ENCODE data around the gene AMD1.
"Not testable (repeated sequence)": the region's sequence is repeated elsewhere in the genome, so short reads cannot be mapped to it uniquely, and the experiment has no call there.

AMD1 gene

DNA sequence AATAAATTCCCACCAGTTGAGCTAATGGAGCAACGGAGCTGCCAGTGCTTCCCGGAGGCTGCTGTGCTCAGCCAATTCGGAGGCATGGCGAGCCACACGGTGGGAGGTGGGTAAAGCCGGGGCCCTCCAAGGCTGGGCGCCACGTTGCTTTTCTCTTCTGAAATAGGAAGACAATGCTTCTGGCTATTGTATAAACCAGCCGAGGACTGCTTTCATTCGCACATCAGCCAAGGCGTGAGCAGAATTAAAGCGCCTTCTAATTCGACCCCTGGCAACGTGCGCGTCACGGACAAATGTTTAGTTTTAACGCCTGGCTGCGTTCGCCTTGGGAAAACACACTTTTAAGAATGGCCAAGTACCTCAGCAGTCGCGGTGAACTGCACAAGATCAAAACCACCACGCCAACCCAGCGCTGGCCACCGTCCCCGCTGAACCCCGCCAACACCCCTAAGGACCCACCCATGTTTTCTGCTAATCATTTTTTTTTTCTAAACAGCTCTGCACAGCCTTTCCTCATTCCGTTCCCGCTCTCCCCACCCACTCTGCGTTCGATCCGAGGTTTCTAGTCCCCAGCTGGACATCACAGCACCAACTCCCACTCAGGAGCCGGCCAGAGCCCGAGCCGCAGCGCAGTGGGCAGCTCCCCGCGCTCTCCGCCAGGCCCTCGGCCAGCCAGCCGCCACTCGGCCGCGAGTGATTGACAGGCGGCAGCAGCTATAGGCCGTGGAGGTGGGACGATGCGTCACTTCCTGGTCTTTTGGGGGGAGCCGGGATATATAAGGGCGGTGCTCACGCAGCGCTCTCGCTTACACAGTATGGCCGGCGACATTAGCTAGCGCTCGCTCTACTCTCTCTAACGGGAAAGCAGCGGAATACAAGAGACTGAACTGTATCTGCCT lies at the start of gene AMD1:
AMD1 (plus strand) TSS at position 805 of the 899 bp plus-strand sequence. CDS start 321 bp downstream, outside the sequence.
- TF ChIP-seq, protein P1, sequence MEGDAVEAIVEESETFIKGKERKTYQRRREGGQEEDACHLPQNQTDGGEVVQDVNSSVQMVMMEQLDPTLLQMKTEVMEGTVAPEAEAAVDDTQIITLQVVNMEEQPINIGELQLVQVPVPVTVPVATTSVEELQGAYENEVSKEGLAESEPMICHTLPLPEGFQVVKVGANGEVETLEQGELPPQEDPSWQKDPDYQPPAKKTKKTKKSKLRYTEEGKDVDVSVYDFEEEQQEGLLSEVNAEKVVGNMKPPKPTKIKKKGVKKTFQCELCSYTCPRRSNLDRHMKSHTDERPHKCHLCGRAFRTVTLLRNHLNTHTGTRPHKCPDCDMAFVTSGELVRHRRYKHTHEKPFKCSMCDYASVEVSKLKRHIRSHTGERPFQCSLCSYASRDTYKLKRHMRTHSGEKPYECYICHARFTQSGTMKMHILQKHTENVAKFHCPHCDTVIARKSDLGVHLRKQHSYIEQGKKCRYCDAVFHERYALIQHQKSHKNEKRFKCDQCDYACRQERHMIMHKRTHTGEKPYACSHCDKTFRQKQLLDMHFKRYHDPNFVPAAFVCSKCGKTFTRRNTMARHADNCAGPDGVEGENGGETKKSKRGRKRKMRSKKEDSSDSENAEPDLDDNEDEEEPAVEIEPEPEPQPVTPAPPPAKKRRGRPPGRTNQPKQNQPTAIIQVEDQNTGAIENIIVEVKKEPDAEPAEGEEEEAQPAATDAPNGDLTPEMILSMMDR (IDR thresholded peaks at IDR 0.05; ENCODE audit: insufficient read depth, low read length, poor library complexity, severe bottlenecking) = no peak
- Histone ChIP-seq H3K4me3 (replicated peaks; ENCODE audit: low read depth, low read length) (peak within 1 kb of the TSS; percentile 76), H3K27me3 (replicated peaks; ENCODE audit: control insufficient read depth, insufficient read depth, low read length) (no peaks in the 10 kb centered on the region), H3K36me3 (ENCODE audit: control insufficient read depth, insufficient read depth, low read length) (no peaks in the 10 kb centered on the region)
- peak; percentile 93 for DNase-seq (ENCODE audit: extremely low read depth, insufficient read length)

DNA sequence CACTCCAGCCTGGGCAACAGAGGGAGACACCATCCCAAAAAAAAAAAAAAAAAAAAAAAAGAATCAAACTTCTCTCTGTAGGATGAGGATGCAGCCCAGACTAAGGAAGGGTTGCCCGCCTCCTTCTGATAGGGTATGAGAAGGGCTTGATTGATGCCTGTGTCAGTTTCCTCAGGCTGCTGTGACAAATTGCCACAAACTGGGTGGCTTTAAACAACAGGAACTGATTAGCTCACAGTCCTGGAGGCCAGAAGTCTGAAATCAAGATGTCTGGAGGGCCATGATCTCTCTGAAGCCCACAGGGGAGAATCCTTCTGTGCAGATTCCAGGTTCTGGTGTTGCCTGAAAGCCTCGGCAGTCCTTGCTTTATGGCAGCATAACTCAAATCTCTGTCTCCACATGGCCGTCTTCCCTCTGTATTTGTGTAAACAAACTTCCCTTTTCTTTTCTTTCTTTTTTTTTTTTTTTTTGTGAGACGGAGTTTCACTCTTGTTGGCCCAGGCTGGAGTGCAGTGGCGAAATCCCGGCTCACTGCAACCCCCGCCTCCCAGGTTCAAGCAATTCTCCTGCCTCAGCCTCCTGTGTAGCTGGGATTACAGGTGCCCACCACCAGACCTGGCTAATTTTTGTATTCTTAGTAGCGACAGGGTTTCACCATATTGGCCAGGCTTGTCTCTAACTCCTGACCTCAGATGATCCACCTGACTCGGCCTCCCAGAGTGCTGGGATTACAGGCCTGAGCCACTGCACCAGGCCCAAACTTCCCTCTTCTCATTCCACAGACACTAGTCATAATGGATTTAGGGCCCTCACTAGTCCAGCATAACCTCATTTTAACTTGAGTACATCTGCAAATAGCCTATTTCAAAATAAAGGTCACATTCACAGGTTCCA lies 48.1 kb upstream of the AMD1 start:
- Histone ChIP-seq H3K27me3 (replicated peaks; ENCODE audit: control insufficient read depth, insufficient read depth, low read length) (no peaks in the 10 kb centered on the region), H3K36me3 (ENCODE audit: control insufficient read depth, insufficient read depth, low read length) (no peaks in the 10 kb centered on the region), H3K4me3 (replicated peaks; ENCODE audit: low read depth, low read length) (no peak overlapping the region)
- DNase-seq (ENCODE audit: extremely low read depth, insufficient read length) = no peak
- TF ChIP-seq, protein P1 (IDR thresholded peaks at IDR 0.05; ENCODE audit: insufficient read depth, low read length, poor library complexity, severe bottlenecking) = no peak

DNA sequence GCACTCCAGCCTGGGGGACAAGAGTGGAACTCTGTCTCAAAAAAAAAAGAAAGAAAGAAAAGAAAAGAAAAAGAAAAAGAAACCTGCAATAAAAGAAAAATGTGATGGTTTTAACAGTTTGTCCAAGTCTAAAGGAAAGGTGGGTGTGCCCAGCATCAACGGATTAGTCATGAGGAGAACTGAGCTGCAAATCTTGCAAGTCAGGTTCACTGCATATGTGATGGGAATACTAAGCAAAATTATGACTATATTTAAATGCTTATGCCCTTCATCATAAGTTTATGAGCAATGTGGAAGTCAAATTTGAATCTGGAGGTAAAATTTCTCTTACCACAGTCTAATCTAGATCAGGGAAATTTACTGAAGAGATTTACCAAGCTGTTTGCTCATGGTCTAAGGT lies 46.2 kb upstream of the AMD1 start:
- TF ChIP-seq, protein P1 (IDR thresholded peaks at IDR 0.05; ENCODE audit: insufficient read depth, low read length, poor library complexity, severe bottlenecking) = no peak
- no peak for DNase-seq (ENCODE audit: extremely low read depth, insufficient read length)
- Histone ChIP-seq H3K4me3 (replicated peaks; ENCODE audit: low read depth, low read length) (no peak overlapping the region), H3K36me3 (ENCODE audit: control insufficient read depth, insufficient read depth, low read length) (no peaks in the 10 kb centered on the region), H3K27me3 (replicated peaks; ENCODE audit: control insufficient read depth, insufficient read depth, low read length) (no peaks in the 10 kb centered on the region)

- TF ChIP-seq, protein P1 (IDR thresholded peaks at IDR 0.05; ENCODE audit: insufficient read depth, low read length, poor library complexity, severe bottlenecking) = no peak
- Histone ChIP-seq H3K4me3 (replicated peaks; ENCODE audit: low read depth, low read length) (no peak overlapping the region), H3K36me3 (ENCODE audit: control insufficient read depth, insufficient read depth, low read length) (no peaks in the 10 kb centered on the region), H3K27me3 (replicated peaks; ENCODE audit: control insufficient read depth, insufficient read depth, low read length) (no peaks in the 10 kb centered on the region)
- no peak for DNase-seq (ENCODE audit: extremely low read depth, insufficient read length)
These were observed 43.2 kb upstream of the AMD1 start for GRCh38 chr6:110831405-110831804.

GRCh38 chr6:110833831-110834230 lies 40.8 kb upstream of the AMD1 start:
- no peak overlapping the region for H3K4me3 ChIP-seq (replicated peaks; ENCODE audit: low read depth, low read length)
- no peaks in the 10 kb centered on the region for H3K36me3 ChIP-seq (ENCODE audit: control insufficient read depth, insufficient read depth, low read length)
- no peak for DNase-seq (ENCODE audit: extremely low read depth, insufficient read length)
- H3K27me3 ChIP-seq (replicated peaks; ENCODE audit: control insufficient read depth, insufficient read depth, low read length) = no peaks in the 10 kb centered on the region
- TF ChIP-seq, protein P1 (IDR thresholded peaks at IDR 0.05; ENCODE audit: insufficient read depth, low read length, poor library complexity, severe bottlenecking) = no peak

GRCh38 chr6:110835751-110836150 lies 38.8 kb upstream of the AMD1 start:
- not testable (repeated sequence) for H3K36me3 ChIP-seq (ENCODE audit: control insufficient read depth, insufficient read depth, low read length); H3K4me3 ChIP-seq (replicated peaks; ENCODE audit: low read depth, low read length); DNase-seq (ENCODE audit: extremely low read depth, insufficient read length); H3K27me3 ChIP-seq (replicated peaks; ENCODE audit: control insufficient read depth, insufficient read depth, low read length)

Data from GM06990 (cell line).